ENCODE data around the gene LIMA1. TPM values are rescaled to one million over a fixed set of nuclear protein-coding genes. Genes with fewer than 3 reads are reported as not detected.
A peak's percentile ranks its signal among the peaks of the same experiment; 100 is the strongest.
"Not testable (repeated sequence)": the region's sequence is repeated elsewhere in the genome, so short reads cannot be mapped to it uniquely, and the experiment has no call there.

LIMA1 gene
- total RNA-seq, 6 experiments from 2014 or later, result 7.3 to 21.9 (median 13.1) TPM

DNA sequence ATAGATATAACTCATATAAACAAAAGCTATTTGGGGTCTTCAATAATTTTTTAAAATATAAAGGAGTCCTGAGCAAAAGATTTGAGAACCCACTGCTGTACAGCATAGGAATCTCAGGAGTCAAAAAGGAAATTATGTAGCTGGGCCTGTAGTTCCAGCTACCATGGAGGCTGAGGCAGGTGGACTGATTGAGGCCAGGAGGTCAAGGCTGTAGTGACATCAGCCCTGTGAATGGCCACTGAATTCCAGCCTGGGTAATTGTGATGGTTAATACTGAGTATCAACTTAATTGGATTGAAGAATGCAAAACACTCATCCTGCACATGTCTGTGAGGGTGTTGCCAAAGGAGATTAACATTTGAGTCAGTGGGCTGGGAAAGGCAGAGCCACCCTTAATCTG is 126.7 kb downstream of the LIMA1 start:
- Histone ChIP-seq H3K36me3 (no peaks in the 10 kb centered on the region), H3K4me1 (no peaks in the 10 kb centered on the region), H3K9me3 (no peaks in the 10 kb centered on the region), H3K27ac (no peak overlapping the region), H3K27me3 (no peaks in the 10 kb centered on the region), H3K4me3 (no peak overlapping the region)
- no peak for TF ChIP-seq POLR2A (IDR thresholded peaks at IDR 0.05)
- TF ChIP-seq, protein P1, sequence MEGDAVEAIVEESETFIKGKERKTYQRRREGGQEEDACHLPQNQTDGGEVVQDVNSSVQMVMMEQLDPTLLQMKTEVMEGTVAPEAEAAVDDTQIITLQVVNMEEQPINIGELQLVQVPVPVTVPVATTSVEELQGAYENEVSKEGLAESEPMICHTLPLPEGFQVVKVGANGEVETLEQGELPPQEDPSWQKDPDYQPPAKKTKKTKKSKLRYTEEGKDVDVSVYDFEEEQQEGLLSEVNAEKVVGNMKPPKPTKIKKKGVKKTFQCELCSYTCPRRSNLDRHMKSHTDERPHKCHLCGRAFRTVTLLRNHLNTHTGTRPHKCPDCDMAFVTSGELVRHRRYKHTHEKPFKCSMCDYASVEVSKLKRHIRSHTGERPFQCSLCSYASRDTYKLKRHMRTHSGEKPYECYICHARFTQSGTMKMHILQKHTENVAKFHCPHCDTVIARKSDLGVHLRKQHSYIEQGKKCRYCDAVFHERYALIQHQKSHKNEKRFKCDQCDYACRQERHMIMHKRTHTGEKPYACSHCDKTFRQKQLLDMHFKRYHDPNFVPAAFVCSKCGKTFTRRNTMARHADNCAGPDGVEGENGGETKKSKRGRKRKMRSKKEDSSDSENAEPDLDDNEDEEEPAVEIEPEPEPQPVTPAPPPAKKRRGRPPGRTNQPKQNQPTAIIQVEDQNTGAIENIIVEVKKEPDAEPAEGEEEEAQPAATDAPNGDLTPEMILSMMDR (IDR thresholded peaks at IDR 0.05), result no peak
- intact Hi-C loops (cut with DNase I), result no loop called here
- peak in 1 of 4 donors; percentile 50 for ATAC-seq
- no peak for DNase-seq

DNA sequence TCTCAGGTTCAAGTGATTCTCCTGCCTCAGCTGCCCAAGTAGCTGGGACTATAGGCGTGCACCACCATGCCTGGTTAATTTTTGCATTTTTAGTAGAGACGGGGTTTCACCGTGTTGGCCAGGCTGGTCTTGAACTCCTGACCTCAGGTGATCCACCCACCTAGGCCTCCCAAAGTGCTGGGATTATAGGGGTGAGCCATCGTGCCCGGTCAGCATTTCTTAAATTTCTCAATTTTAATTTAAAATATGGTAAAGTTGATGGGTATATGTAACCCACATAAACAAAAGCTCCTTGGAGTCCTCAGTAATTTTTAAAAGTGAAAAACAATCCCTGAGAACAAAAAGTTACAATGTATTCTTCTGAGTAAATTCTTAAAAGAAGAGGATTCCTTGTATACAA is 128.4 kb downstream of the LIMA1 start:
- H3K9me3 ChIP-seq; DNase-seq; H3K27me3 ChIP-seq; ATAC-seq; H3K27ac ChIP-seq; intact Hi-C loops (cut with DNase I); H3K4me3 ChIP-seq; H3K4me1 ChIP-seq; H3K36me3 ChIP-seq: not testable (repeated sequence)
- WGBS (ENCODE audit: insufficient coverage, low coverage, low lambda C conversion rate, missing lambda C conversion rate), result 91% methylated on average over 5 of the region's 5 CpGs

DNA sequence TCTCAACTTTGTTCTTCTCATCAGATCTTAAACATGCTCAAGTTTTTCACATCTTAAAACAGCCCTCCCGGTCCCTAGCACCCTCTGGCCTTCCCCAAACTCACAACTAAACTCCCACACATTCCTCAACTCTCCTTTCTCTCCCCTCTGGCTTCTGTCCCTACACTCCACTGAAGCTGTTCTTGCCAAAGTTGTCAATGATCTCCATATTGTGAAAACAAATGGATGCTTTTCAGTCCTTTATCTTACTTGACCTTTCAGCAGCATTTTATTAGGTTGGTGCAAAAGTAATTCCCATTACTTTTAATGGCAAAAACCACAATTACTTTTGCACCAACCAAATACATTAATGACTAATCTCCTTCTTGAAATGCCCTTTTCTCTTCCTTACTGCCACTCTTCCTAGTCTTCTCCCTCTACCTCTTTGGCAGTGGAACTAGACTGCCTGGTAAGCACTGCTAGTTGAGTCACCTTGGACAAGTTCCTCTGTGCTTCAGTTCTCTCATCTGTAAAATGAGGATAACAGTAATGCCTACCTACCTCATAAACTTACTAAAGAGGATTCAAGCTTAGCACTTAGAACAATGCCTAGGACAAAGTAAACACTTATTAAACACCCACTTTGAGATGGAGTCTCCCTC is 132.2 kb downstream of the LIMA1 start:
- Histone ChIP-seq H3K27me3 (no peaks in the 10 kb centered on the region), H3K36me3 (no peaks in the 10 kb centered on the region), H3K9me3 (no peaks in the 10 kb centered on the region), H3K4me1 (no peaks in the 10 kb centered on the region), H3K27ac (no peak overlapping the region), H3K4me3 (no peak overlapping the region)
- no peak for DNase-seq
- no peak for ATAC-seq
- WGBS (ENCODE audit: insufficient coverage, low coverage, low lambda C conversion rate, missing lambda C conversion rate), result 60% methylated on average over 1 of the region's 1 CpG
- TF ChIP-seq, protein P1 (IDR thresholded peaks at IDR 0.05), result no peak
- no peak for TF ChIP-seq POLR2A (IDR thresholded peaks at IDR 0.05)
- intact Hi-C loops (cut with DNase I), result no loop called here

DNA sequence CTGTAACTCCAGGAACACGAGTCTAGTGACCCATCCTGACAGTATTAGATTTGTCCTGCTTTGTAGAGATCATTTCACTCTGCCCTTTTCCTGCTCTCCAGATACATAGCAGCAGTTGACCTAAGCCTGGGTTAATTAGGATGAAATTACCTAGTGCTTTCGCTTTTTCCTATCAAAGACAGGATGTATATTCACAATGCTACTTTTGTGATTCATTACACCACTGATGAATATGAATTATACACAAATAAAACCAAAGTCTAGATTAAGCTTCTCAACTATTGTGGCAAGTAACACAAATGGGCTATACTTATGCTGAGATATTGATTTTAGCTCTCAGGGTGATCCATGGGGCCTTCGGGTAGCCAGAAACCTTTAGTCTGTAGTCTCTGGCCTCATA is 134.0 kb downstream of the LIMA1 start:
- 61% methylated on average over 3 of the region's 3 CpGs for WGBS (ENCODE audit: insufficient coverage, low coverage, low lambda C conversion rate, missing lambda C conversion rate)
- DNase-seq, result no peak
- no peak overlapping the region for H3K27ac ChIP-seq
- H3K27me3 ChIP-seq, result no peaks in the 10 kb centered on the region
- no peak overlapping the region for H3K4me3 ChIP-seq
- ATAC-seq, result no peak
- TF ChIP-seq, protein P1 (IDR thresholded peaks at IDR 0.05), result no peak
- TF ChIP-seq POLR2A (IDR thresholded peaks at IDR 0.05), result no peak
- no peaks in the 10 kb centered on the region for H3K9me3 ChIP-seq
- no peaks in the 10 kb centered on the region for H3K36me3 ChIP-seq
- no peaks in the 10 kb centered on the region for H3K4me1 ChIP-seq
- intact Hi-C loops (cut with DNase I), result no loop called here

DNA sequence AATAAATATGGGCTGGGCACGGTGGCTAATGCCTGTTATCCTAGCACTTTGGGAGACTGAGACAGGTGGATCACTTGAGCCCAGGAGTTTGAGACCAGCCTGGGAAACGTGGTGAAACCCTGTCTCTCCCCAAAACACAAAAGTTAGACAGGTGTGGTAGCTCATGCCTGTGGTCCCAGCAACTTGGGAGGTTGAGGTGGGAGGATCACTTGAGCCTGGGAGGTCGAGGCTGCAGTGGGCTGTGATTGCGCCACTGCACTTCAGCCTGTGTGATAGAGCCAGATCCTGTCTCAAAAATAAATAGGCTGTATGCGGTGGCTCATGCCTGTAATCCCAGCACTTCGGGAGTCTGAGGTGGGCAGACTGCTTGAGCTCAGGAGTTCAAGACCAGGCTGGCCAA is 135.3 kb downstream of the LIMA1 start:
- H3K4me1 ChIP-seq; H3K4me3 ChIP-seq; H3K27me3 ChIP-seq; ATAC-seq; intact Hi-C loops (cut with DNase I); H3K27ac ChIP-seq; H3K9me3 ChIP-seq; H3K36me3 ChIP-seq; DNase-seq: not testable (repeated sequence)
- 83% methylated on average over 6 of the region's 6 CpGs for WGBS (ENCODE audit: insufficient coverage, low coverage, low lambda C conversion rate, missing lambda C conversion rate)

DNA sequence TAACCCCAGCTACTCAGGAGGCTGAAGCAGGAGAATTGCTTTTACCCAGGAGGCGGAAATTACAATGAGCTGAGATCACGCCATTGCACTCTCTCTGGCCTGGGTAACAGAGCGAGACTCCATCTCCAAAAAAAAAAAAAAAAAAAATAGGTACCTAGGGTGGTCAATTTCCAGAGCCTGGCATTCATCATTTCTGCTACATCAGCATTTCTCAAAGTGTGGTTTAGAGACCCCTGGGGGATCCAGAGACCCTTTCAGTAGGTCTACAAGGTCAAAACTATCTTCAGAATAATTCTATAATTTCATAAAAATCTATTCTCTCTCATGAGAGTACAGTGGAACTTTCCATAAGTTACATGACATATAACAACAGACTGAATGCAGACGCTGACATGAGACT is 136.0 kb downstream of the LIMA1 start:
- TF ChIP-seq, protein P1 (IDR thresholded peaks at IDR 0.05), result no peak
- no peak for TF ChIP-seq POLR2A (IDR thresholded peaks at IDR 0.05)
- 100% methylated on average over 4 of the region's 4 CpGs for WGBS (ENCODE audit: insufficient coverage, low coverage, low lambda C conversion rate, missing lambda C conversion rate)
- Histone ChIP-seq H3K4me1 (no peaks in the 10 kb centered on the region), H3K4me3 (no peak overlapping the region), H3K27ac (no peak overlapping the region), H3K36me3 (peaks cover 0 to 4% (median 0%) of the 10 kb centered on the region in 4 donors), H3K9me3 (no peaks in the 10 kb centered on the region), H3K27me3 (no peaks in the 10 kb centered on the region)
- ATAC-seq (no peak), DNase-seq (no peak)
- intact Hi-C loops (cut with DNase I), result no loop called here
